ENCODE data around the gene TSR1.

DNA sequence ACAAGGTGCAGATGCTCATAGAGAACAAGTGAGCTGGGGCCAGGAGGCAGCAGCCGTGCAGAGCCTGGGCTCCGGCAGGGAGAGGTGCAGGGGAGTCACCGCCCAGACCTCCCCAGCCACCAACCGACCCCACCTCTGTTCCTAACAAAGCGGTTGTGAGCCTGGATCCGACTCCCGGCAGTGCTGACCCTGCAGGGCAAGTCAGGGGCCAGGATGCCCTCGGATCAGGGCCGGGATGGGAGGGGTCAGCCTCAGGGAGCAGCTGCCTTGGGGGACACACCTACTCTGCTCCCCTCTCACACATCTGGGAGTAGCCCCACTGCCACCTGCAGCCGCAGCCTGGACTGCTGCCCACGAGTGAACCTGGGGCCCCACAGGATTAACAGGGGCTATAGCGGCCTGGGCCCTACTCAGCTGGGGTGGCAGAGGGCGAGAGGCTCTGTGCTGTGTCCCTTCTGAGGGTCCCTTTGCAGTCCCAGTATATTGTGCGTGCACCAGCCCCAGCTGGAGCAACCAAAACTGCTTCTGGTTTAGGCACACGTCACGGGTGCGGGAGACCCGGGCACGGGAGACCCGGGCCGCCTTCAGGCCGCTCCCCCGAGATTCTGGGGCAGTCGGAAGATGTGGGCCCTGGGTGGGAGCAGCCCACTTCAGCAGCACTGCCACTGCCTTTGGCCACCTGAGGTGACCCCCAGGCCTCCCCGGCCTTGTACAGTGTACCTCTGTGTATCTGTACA, 43.4 kb upstream of the TSR1 start:
- TF ChIP-seq POLR2AphosphoS5 (IDR thresholded peaks at IDR 0.05; ENCODE audit: low read depth, low read length): no peak
- no peak for TF ChIP-seq TCF7L2 (IDR thresholded peaks at IDR 0.05; ENCODE audit: low read depth, low read length)
- TF ChIP-seq, protein P1, sequence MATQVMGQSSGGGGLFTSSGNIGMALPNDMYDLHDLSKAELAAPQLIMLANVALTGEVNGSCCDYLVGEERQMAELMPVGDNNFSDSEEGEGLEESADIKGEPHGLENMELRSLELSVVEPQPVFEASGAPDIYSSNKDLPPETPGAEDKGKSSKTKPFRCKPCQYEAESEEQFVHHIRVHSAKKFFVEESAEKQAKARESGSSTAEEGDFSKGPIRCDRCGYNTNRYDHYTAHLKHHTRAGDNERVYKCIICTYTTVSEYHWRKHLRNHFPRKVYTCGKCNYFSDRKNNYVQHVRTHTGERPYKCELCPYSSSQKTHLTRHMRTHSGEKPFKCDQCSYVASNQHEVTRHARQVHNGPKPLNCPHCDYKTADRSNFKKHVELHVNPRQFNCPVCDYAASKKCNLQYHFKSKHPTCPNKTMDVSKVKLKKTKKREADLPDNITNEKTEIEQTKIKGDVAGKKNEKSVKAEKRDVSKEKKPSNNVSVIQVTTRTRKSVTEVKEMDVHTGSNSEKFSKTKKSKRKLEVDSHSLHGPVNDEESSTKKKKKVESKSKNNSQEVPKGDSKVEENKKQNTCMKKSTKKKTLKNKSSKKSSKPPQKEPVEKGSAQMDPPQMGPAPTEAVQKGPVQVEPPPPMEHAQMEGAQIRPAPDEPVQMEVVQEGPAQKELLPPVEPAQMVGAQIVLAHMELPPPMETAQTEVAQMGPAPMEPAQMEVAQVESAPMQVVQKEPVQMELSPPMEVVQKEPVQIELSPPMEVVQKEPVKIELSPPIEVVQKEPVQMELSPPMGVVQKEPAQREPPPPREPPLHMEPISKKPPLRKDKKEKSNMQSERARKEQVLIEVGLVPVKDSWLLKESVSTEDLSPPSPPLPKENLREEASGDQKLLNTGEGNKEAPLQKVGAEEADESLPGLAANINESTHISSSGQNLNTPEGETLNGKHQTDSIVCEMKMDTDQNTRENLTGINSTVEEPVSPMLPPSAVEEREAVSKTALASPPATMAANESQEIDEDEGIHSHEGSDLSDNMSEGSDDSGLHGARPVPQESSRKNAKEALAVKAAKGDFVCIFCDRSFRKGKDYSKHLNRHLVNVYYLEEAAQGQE (IDR thresholded peaks at IDR 0.05; ENCODE audit: insufficient read depth in 1 of 2, low read depth in 2 of 2, low read length in 1 of 2): no peak
- TF ChIP-seq, protein P2, sequence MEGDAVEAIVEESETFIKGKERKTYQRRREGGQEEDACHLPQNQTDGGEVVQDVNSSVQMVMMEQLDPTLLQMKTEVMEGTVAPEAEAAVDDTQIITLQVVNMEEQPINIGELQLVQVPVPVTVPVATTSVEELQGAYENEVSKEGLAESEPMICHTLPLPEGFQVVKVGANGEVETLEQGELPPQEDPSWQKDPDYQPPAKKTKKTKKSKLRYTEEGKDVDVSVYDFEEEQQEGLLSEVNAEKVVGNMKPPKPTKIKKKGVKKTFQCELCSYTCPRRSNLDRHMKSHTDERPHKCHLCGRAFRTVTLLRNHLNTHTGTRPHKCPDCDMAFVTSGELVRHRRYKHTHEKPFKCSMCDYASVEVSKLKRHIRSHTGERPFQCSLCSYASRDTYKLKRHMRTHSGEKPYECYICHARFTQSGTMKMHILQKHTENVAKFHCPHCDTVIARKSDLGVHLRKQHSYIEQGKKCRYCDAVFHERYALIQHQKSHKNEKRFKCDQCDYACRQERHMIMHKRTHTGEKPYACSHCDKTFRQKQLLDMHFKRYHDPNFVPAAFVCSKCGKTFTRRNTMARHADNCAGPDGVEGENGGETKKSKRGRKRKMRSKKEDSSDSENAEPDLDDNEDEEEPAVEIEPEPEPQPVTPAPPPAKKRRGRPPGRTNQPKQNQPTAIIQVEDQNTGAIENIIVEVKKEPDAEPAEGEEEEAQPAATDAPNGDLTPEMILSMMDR (IDR thresholded peaks at IDR 0.05): no peak
